GM12878 (cell line): ENCODE measurements around the gene NR6A1. TPM values are rescaled to one million over a fixed set of nuclear protein-coding genes. Genes with fewer than 3 reads are reported as not detected.

Experiments
- ATAC-seq: fragments of 200-7000 bp; cut with Tn5 transposase; 3 replicates; pipeline ENCODE4 v1.9.1; 2020; ENCODE audit warnings: mild to moderate bottlenecking, moderate library complexity
- BruUV-seq: library from RNA; stranded (reverse); fragments of 400-500 nt; replicated peaks from 2 replicates; lab custom pipeline; 2021; lab: Mats Ljungman, UMichigan
- CTCF ChIA-PET: fragments of 300-600 bp; sonication (Branson Sonifier 250); formaldehyde crosslinking; extraction: SDS; loops from one replicate; lab custom pipeline; 2021; ENCODE audit warnings: inconsistent platforms; lab: Yijun Ruan, JAX
- POLR2A ChIA-PET: fragments of 350-600 bp; formaldehyde crosslinking; extraction: SDS; loops from one replicate; lab custom pipeline; 2021; ENCODE audit warnings: inconsistent platforms; lab: Charles Lee
- RAD21 ChIA-PET: fragments of 300-600 bp; sonication (Branson Sonifier 250); formaldehyde crosslinking; loops from one replicate; lab custom pipeline; 2023; ENCODE audit warnings: antibody characterized with exemption; ENCODE audit not compliant: unreplicated experiment; lab: Charles Lee
- SMC1A ChIA-PET: fragments of 300-600 bp; sonication (Branson Sonifier 250); formaldehyde crosslinking; loops from one replicate; lab custom pipeline; 2023; ENCODE audit not compliant: unreplicated experiment, uncharacterized antibody; lab: Charles Lee
- DNase-seq: peaks from one replicate; pipeline ENCODE4 v3.0.0-alpha.2; 2011; ENCODE audit warnings: low read depth, low spot score
- FAIRE-seq: peaks from 3 replicates; lab custom pipeline; 2011; peaks lifted over from hg19 to GRCh38; lab: Jason Lieb, UNC
- H2AFZ ChIP-seq: 2 replicates; pipeline ENCODE4 v1.6.0; 2011; ENCODE audit warnings: low read depth, low read length, control low read depth; ENCODE audit not compliant: control insufficient read depth
- H3K27ac ChIP-seq: 2 replicates; pipeline ENCODE4 v1.5.1; 2011; ENCODE audit warnings: control low read depth; ENCODE audit not compliant: control insufficient read depth, insufficient read depth
- H3K27me3 ChIP-seq, 2 experiments: replicated peaks in 1 of 2; 2 replicates each; pipeline versions ENCODE4 v1.6.0 to v1.6.1; 2011; ENCODE audit warnings: low read length in 1 of 2; ENCODE audit not compliant: control insufficient read depth in 2 of 2, insufficient read depth in 2 of 2
- H3K36me3 ChIP-seq, 2 experiments: 2 replicates each; pipeline ENCODE4 v1.5.1; 2011; ENCODE audit warnings: low read length in 1 of 2; ENCODE audit not compliant: control insufficient read depth in 2 of 2, insufficient read depth in 2 of 2
- H3K4me1 ChIP-seq: 2 replicates; pipeline ENCODE4 v1.6.1; 2011; ENCODE audit warnings: mild to moderate bottlenecking, low read length, moderate library complexity, mixed read lengths; ENCODE audit not compliant: control insufficient read depth, insufficient read depth
- H3K4me2 ChIP-seq: 2 replicates; pipeline ENCODE4 v1.6.0; 2011; ENCODE audit warnings: control low read depth; ENCODE audit not compliant: control insufficient read depth, insufficient read depth
- H3K4me3 ChIP-seq: fragments of 200-600 bp; sonication (generic); 2 replicates; pipeline ENCODE4 v1.5.1; 2016
- H3K79me2 ChIP-seq: 2 replicates; pipeline ENCODE4 v1.6.0; 2011; ENCODE audit warnings: low read length; ENCODE audit not compliant: control insufficient read depth, insufficient read depth
- H3K9ac ChIP-seq: 2 replicates; pipeline ENCODE4 v1.8.0; 2011; ENCODE audit warnings: low read length, control low read depth, mixed read lengths; ENCODE audit not compliant: control insufficient read depth, insufficient read depth
- H3K9me3 ChIP-seq: replicated peaks from 3 replicates; pipeline ENCODE4 v1.5.1; 2011; ENCODE audit warnings: mild to moderate bottlenecking, low read length; ENCODE audit not compliant: control insufficient read depth, insufficient read depth
- H4K20me1 ChIP-seq: 2 replicates; pipeline ENCODE4 v1.6.0; 2011; ENCODE audit not compliant: control insufficient read depth, insufficient read depth
- ASH2L ChIP-seq: fragments of 300-600, 200-600 bp; sonication (generic); IDR thresholded peaks from 2 replicates; pipeline ENCODE4 v1.6.1; 2017; ENCODE audit warnings: low read depth, mild to moderate bottlenecking, borderline replicate concordance
- ATF2 ChIP-seq: IDR thresholded peaks from 2 replicates; pipeline ENCODE4 v1.6.1; 2012; ENCODE audit warnings: low read length, inconsistent platforms
- BHLHE40 ChIP-seq, 2 experiments: fragments of 450-650 bp in 1 of 2; IDR thresholded peaks; 2 replicates each; pipeline ENCODE4 v1.6.1; 2011 to 2017; ENCODE audit warnings: low read depth in 2 of 2, borderline replicate concordance in 1 of 2, improper control_type of control experiment in 1 of 2, low read length in 1 of 2, mild to moderate bottlenecking in 1 of 2
- EED ChIP-seq: sonication (generic); IDR thresholded peaks from 2 replicates; pipeline ENCODE4 v1.6.1; 2016; ENCODE audit warnings: antibody characterized with exemption, low read depth
- ETV6 ChIP-seq, 2 experiments: fragments of 450-650 bp in 1 of 2; IDR thresholded peaks in 1 of 2; conservative IDR thresholded peaks in 1 of 2; 2 replicates each; pipeline ENCODE4 v1.6.1; 2014; ENCODE audit warnings: antibody characterized with exemption in 1 of 2, borderline replicate concordance in 1 of 2, low read depth in 1 of 2, mild to moderate bottlenecking in 1 of 2, moderate library complexity in 1 of 2
- EZH2 ChIP-seq: IDR thresholded peaks from 2 replicates; pipeline ENCODE4 v1.6.1; 2012; ENCODE audit warnings: low read depth, mild to moderate bottlenecking, control low read depth, inconsistent platforms, low read length, borderline replicate concordance; ENCODE audit not compliant: control insufficient read depth
- IKZF2 ChIP-seq, 2 experiments: fragments of 450-650 bp; IDR thresholded peaks; 2 replicates each; pipeline ENCODE4 v1.6.1; 2017; ENCODE audit warnings: mild to moderate bottlenecking in 2 of 2, moderate library complexity in 2 of 2
- KDM1A ChIP-seq: fragments of 200-600 bp; sonication (generic); IDR thresholded peaks from 2 replicates; pipeline ENCODE4 v1.6.1; 2016; ENCODE audit warnings: borderline replicate concordance
- MLLT1 ChIP-seq: fragments of 450-650 bp; IDR thresholded peaks from 2 replicates; pipeline ENCODE4 v1.6.1; 2016; ENCODE audit warnings: mild to moderate bottlenecking
- NBN ChIP-seq: fragments of 450-650 bp; IDR thresholded peaks from 2 replicates; pipeline ENCODE4 v1.6.1; 2016
- SP1 ChIP-seq: IDR thresholded peaks from one replicate; pipeline ENCODE4 v1.6.1; 2011; ENCODE audit warnings: low read depth, low read length
- TCF7 ChIP-seq: IDR thresholded peaks from 2 replicates; pipeline ENCODE4 v1.6.1; 2014; ENCODE audit warnings: antibody characterized with exemption, borderline replicate concordance
- WGBS: methylation state at CpG from one replicate; pipeline ENCODE4 v1.1.6; 2016; ENCODE audit warnings: low lambda C conversion rate; ENCODE audit not compliant: insufficient replicate concordance, insufficient coverage; ENCODE audit errors: missing lambda C conversion rate; 5-methylcytosine and 5-hydroxymethylcytosine counted together
- in situ Hi-C: fragments of 300-500 bp; cut with MboI; formaldehyde crosslinking; loops from 9 replicates; pipeline ENCODE4 v1.14.3; 2018; ENCODE audit warnings: mixed read lengths
- intact Hi-C: fragments of 100-400 bp; cut with micrococcal nuclease; formaldehyde crosslinking; loops from one replicate; pipeline ENCODE4 v1.14.2; 2022; ENCODE audit not compliant: unreplicated experiment
- polyA plus RNA-seq, 11 experiments: library from polyadenylated mRNA; depleted of rRNA in 4 of 11; unstranded in 6 of 11; stranded (reverse) in 5 of 11; fragments of >200 nt; fragmentation: Nextera tagmentation in 4 of 11; fragmentation: Illumina TruSeq in 1 of 11; extraction: Ambion mirVana in 4 of 11; extraction: Trizol in 1 of 11; gene quantifications; 1 replicate in 1 of 11; 2 replicates in 10 of 11; pipeline versions ENCODE4 v1.2.1 to v1.2.3, GENCODE V29; 2011 to 2016; ENCODE audit warnings: inconsistent platforms in 2 of 11, missing spikeins in 2 of 11, low read depth in 1 of 11
- total RNA-seq, 4 experiments: library from RNA; depleted of rRNA in 3 of 4; stranded (reverse); fragments of >200 nt in 3 of 4; fragmentation: Illumina TruSeq in 1 of 4; extraction: Trizol in 1 of 4; gene quantifications; 2 replicates each; pipeline versions ENCODE4 v1.2.1 to v1.2.3, GENCODE V29; 2013 to 2021

NR6A1 gene
- total and polyA plus RNA-seq, 10 of the 15 experiments (the other 5 are each of a cell fraction or from before 2014, with no cell fraction given), result 1.2 to 9.2 (median 4.6) TPM

- ChIA-PET SMC1A (interaction anchor here (0.8 to 1.6 kb wide), 5 partner anchors 11 to 137 kb away, joined by 3 read pairs; no protein-coding TSS in a partner anchor), CTCF (interaction anchor here (1.2 to 2.9 kb wide), 6 partner anchors 11 to 137 kb away, joined by 3 to 11 read pairs (median 6); no protein-coding TSS in a partner anchor), RAD21 (no interaction called here), POLR2A (no interaction called here)
- no peak overlapping the region for H2AFZ ChIP-seq
- no peak for FAIRE-seq
- H3K36me3 ChIP-seq, result no peaks in the 10 kb centered on the region; a peak in 1 of 4 replicates
- no peaks in the 10 kb centered on the region for H4K20me1 ChIP-seq
- no peak for DNase-seq
- H3K9me3 ChIP-seq, result no peaks in the 10 kb centered on the region
- intact Hi-C loops (no loop called here), in situ Hi-C loops (no loop called here)
- H3K27me3 ChIP-seq, result no peaks in the 10 kb centered on the region
- H3K79me2 ChIP-seq, result no peaks in the 10 kb centered on the region
- H3K27ac ChIP-seq, result no peak overlapping the region
- TF ChIP-seq NBN, result no peak
- 0 out of 2 replicates have a peak, but pooled peaks have one; percentile 43 for TF ChIP-seq TCF7
- TF ChIP-seq, all 136 proteins: peak for 1
- ATAC-seq, result no peak
- Histone ChIP-seq H3K4me3 (no peak overlapping the region), H3K9ac (no peak overlapping the region), H3K4me2 (no peak overlapping the region), H3K4me1 (no peaks in the 10 kb centered on the region)
- BruUV-seq, result no TSS peak
- WGBS, result 77% methylated on average over 10 of the region's 10 CpGs
These were observed 196.4 kb downstream of the NR6A1 start for GRCh38 chr9:124574534-124575375.

GRCh38 chr9:124570942-124571666 is 200.0 kb downstream of the NR6A1 start:
- no TSS peak for BruUV-seq
- TF ChIP-seq MLLT1, result no peak
- no peak for TF ChIP-seq ETV6 (conservative IDR thresholded peaks at IDR 0.05 in 1 of 2, IDR thresholded peaks at IDR 0.05 in 1 of 2; ENCODE audit: borderline replicate concordance in 1 of 2, low read depth in 1 of 2)
- no peak for TF ChIP-seq SP1
- TF ChIP-seq KDM1A, result no peak
- TF ChIP-seq ATF2, result no peak
- TF ChIP-seq ASH2L, result no peak
- no peak for TF ChIP-seq IKZF2 (IDR thresholded peaks at IDR 0.05)
- TF ChIP-seq EZH2, result no peak
- TF ChIP-seq EED, result no peak
- no peak for TF ChIP-seq BHLHE40 (IDR thresholded peaks at IDR 0.05; ENCODE audit: borderline replicate concordance in 1 of 2, low read depth in 2 of 2, low read length in 1 of 2)

More at GRCh38 chr9:124570942-124571666, 200.0 kb downstream of the NR6A1 start:
- Histone ChIP-seq H2AFZ (no peak overlapping the region), H4K20me1 (no peaks in the 10 kb centered on the region), H3K4me2 (no peak overlapping the region), H3K36me3 (no peaks in the 10 kb centered on the region; a peak in 1 of 4 replicates), H3K9ac (no peak overlapping the region), H3K4me1 (no peaks in the 10 kb centered on the region), H3K4me3 (no peak overlapping the region), H3K27me3 (no peaks in the 10 kb centered on the region), H3K9me3 (no peaks in the 10 kb centered on the region), H3K79me2 (no peaks in the 10 kb centered on the region), H3K27ac (no peak overlapping the region)
- FAIRE-seq (no peak), ATAC-seq (no peak), DNase-seq (no peak)
- RAD21 ChIA-PET, result no interaction called here
- in situ Hi-C loops (no loop called here), intact Hi-C loops (no loop called here)
- POLR2A ChIA-PET, result no interaction called here
- CTCF ChIA-PET, result interaction anchor here (0.5 to 1.5 kb wide), 6 partner anchors 18 to 630 kb away, joined by 3 to 6 read pairs (median 3); no protein-coding TSS in a partner anchor
- SMC1A ChIA-PET, result no interaction called here
- 99% methylated on average over 4 of the region's 4 CpGs for WGBS
